BJ (cell line): ENCODE data around the gene CSF1R. TPM values are rescaled to one million over a fixed set of nuclear protein-coding genes. Genes with fewer than 3 reads are reported as not detected.

Experiments used
- CTCF ChIA-PET: fragments of 350-600 bp; formaldehyde crosslinking; extraction: SDS; loops from one replicate; lab custom pipeline; 2021; ENCODE audit warnings: antibody characterized with exemption, inconsistent platforms; lab: Yijun Ruan, JAX
- POLR2A ChIA-PET: fragments of 300-600 bp; sonication (Branson Sonifier 250); formaldehyde crosslinking; extraction: SDS; loops from one replicate; lab custom pipeline; 2021; ENCODE audit warnings: antibody characterized with exemption; lab: Charles Lee
- DNase-seq: peaks from one replicate; pipeline ENCODE4 v3.0.0-alpha.2; 2011; ENCODE audit warnings: low read depth
- H3K27me3 ChIP-seq: 2 replicates; pipeline ENCODE4 v1.6.0; 2011; ENCODE audit warnings: low read length; ENCODE audit not compliant: control insufficient read depth, insufficient read depth
- H3K36me3 ChIP-seq: 2 replicates; pipeline ENCODE4 v1.5.1; 2011; ENCODE audit warnings: low read length; ENCODE audit not compliant: control insufficient read depth, insufficient read depth
- H3K4me3 ChIP-seq: 2 replicates; pipeline ENCODE4 v1.5.1; 2011; ENCODE audit warnings: low read depth, mild to moderate bottlenecking, control low read depth, low read length
- polyA plus RNA-seq: library from polyadenylated mRNA; depleted of rRNA; stranded (reverse); fragments of >200 nt; gene quantifications from 2 replicates; pipeline ENCODE4 v1.2.3, GENCODE V29; 2011
- TF ChIP-seq, protein P1 (sequence below): IDR thresholded peaks from 2 replicates; pipeline ENCODE4 v1.5.1; 2011; ENCODE audit warnings: low read depth, mild to moderate bottlenecking, control low read depth, inconsistent platforms, low read length, moderate library complexity; ENCODE audit not compliant: insufficient read depth

The CSF1R gene
- polyA plus RNA-seq, 1 experiment = 0.29 TPM

DNA sequence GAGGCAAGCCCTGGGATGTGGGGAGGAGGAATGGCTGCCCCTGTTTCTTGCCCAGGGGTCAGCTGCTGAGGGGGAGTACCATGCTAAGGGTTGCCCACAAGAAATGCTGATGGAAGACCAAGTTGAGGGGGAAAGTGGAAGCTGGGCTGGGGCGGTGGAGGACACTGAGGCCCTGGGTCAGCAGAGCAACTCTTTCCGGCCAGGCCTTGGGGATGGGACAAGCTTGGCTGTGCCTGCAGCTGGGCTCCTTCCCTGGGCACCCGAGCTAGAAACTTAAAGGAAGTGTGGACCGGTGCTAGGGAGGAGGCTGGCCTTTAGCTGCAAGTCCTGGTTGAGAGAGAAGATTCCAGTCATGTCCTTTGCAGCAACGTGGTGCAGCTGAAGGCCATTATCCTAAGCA, 22.7 kb downstream of the CSF1R start:
- ChIA-PET CTCF (interaction anchor here (0.9 to 1.5 kb wide), 2 partner anchors 9 to 15 kb away, joined by 4 to 5 read pairs; no protein-coding TSS in a partner anchor), POLR2A (no interaction called here)
- H3K4me3 ChIP-seq = no peak overlapping the region
- no peak for DNase-seq
- H3K36me3 ChIP-seq = no peaks in the 10 kb centered on the region; the same call in 1 of the 2 replicates
- no peaks in the 10 kb centered on the region for H3K27me3 ChIP-seq
- TF ChIP-seq, protein P1, sequence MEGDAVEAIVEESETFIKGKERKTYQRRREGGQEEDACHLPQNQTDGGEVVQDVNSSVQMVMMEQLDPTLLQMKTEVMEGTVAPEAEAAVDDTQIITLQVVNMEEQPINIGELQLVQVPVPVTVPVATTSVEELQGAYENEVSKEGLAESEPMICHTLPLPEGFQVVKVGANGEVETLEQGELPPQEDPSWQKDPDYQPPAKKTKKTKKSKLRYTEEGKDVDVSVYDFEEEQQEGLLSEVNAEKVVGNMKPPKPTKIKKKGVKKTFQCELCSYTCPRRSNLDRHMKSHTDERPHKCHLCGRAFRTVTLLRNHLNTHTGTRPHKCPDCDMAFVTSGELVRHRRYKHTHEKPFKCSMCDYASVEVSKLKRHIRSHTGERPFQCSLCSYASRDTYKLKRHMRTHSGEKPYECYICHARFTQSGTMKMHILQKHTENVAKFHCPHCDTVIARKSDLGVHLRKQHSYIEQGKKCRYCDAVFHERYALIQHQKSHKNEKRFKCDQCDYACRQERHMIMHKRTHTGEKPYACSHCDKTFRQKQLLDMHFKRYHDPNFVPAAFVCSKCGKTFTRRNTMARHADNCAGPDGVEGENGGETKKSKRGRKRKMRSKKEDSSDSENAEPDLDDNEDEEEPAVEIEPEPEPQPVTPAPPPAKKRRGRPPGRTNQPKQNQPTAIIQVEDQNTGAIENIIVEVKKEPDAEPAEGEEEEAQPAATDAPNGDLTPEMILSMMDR = no peak

GRCh38 chr5:150062216-150062922, 24.0 kb downstream of the CSF1R start:
- Histone ChIP-seq H3K36me3 (no peaks in the 10 kb centered on the region; the same call in 1 of the 2 replicates), H3K27me3 (no peaks in the 10 kb centered on the region), H3K4me3 (no peak overlapping the region)
- TF ChIP-seq, protein P1 = no peak
- ChIA-PET CTCF (interaction anchor here (0.9 kb wide), 1 partner anchor 8 kb away, joined by 4 read pairs; no protein-coding TSS in a partner anchor), POLR2A (no interaction called here)
- no peak for DNase-seq

DNA sequence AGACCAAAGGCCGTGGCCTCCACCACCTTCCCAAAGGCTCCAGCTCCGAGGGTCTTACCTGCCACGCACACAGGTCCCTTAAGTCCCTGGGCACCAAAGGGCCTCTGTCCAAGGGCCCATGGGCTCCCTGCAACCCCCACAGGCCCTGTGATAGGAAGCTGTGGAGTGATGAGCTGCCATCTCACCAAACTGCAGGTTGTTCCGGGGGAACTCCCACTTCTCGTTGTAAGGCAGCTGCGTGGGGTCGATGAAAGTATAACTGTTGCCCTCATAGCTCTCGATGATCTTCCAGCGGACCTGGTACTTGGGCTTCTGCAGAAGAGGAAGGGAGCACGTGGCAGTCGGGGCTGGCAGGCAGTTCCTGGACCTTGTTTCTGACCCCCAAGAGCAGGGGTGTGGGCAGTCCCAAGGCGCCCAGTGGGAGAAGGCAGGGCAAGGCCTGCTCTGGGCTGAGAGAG, 24.8 kb downstream of the CSF1R start:
- ChIA-PET POLR2A (no interaction called here), CTCF (no interaction called here)
- DNase-seq = no peak
- Histone ChIP-seq H3K4me3 (no peak overlapping the region), H3K27me3 (no peaks in the 10 kb centered on the region), H3K36me3 (no peaks in the 10 kb centered on the region; the same call in none of the 2 replicates)
- TF ChIP-seq, protein P1 = no peak

- POLR2A ChIA-PET = no interaction called here
- peaks cover 3% of the 10 kb centered on the region for H3K36me3 ChIP-seq
- TF ChIP-seq, protein P1 = no peak
- H3K27me3 ChIP-seq = no peaks in the 10 kb centered on the region
- H3K4me3 ChIP-seq = no peak overlapping the region
- CTCF ChIA-PET = no interaction called here
- DNase-seq = no peak
Measured at GRCh38 chr5:150060471-150060870, 25.9 kb downstream of the CSF1R start.

DNA sequence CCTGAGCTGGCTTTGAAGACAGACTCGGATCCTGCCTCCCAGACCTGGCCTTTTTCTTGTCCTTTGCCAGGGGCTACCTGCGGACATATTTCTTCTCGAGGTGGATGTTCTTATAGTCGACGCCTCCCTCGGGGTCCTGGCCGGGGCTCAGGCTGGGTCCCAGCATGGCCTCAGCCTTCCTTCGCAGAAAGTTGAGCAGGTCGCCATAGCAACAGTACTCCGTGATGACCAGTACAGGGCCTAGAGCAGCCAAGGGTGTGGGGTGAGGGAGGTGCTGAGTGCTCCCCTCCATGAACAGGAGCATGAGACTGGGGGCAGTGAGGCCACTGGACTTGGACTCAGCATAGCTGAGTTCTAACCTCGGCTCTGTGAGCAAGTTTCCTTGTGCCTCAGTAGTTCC, 26.7 kb downstream of the CSF1R start:
- ChIA-PET POLR2A (no interaction called here), CTCF (no interaction called here)
- TF ChIP-seq, protein P1 = no peak

More for the DNA sequence above, 26.7 kb downstream of the CSF1R start:
- Histone ChIP-seq H3K36me3 (peaks cover 3% of the 10 kb centered on the region), H3K27me3 (no peaks in the 10 kb centered on the region), H3K4me3 (no peak overlapping the region)
- DNase-seq = no peak
